HepG2 (cell line): Measurements from ENCODE around the gene PRKN. TPM values are rescaled to one million over a fixed set of nuclear protein-coding genes. Genes with fewer than 3 reads are reported as not detected.

Experiments used
- CEBPB ChIP-seq: IDR thresholded peaks from 2 replicates; pipeline ENCODE4 v1.6.1; 2011; ENCODE audit warnings: low read depth, low read length, improper control_type of control experiment, borderline replicate concordance
- E2F2 ChIP-seq: sonication (generic); formaldehyde crosslinking; IDR thresholded peaks from 2 replicates; pipeline ENCODE4 v1.4.0; 2020; ENCODE audit warnings: missing genetic modification reagents, borderline replicate concordance
- FOSL2 ChIP-seq: sonication (generic); formaldehyde crosslinking; IDR thresholded peaks from 2 replicates; pipeline ENCODE4 v1.4.0; 2020; ENCODE audit warnings: missing genetic modification reagents
- KDM6A ChIP-seq: IDR thresholded peaks from 2 replicates; pipeline ENCODE4 v1.6.1; 2016; ENCODE audit warnings: low read depth
- MED1 ChIP-seq: sonication (generic); formaldehyde crosslinking; IDR thresholded peaks from 2 replicates; pipeline ENCODE4 v1.4.0; 2020; ENCODE audit warnings: missing genetic modification reagents
- MIER2 ChIP-seq: IDR thresholded peaks from 2 replicates; pipeline ENCODE4 v1.6.1; 2016; ENCODE audit warnings: missing biosample characterization, missing genetic modification reagents
- MZF1 ChIP-seq: sonication (generic); formaldehyde crosslinking; IDR thresholded peaks from 2 replicates; pipeline ENCODE4 v1.8.1; 2023; ENCODE audit warnings: mild to moderate bottlenecking, missing genetic modification reagents, borderline replicate concordance
- NFIB ChIP-seq: sonication (generic); formaldehyde crosslinking; IDR thresholded peaks from 2 replicates; pipeline ENCODE4 v1.9.0; 2021; ENCODE audit warnings: missing genetic modification reagents, mild to moderate bottlenecking, borderline replicate concordance
- NR2F2 ChIP-seq: IDR thresholded peaks from 2 replicates; pipeline ENCODE4 v1.6.1; 2012; ENCODE audit warnings: low read depth, inconsistent platforms, borderline replicate concordance
- SIN3A ChIP-seq: IDR thresholded peaks from 2 replicates; pipeline ENCODE4 v1.6.1; 2011; ENCODE audit warnings: low read depth, mild to moderate bottlenecking, control low read depth, low read length, borderline replicate concordance
- SIX4 ChIP-seq: sonication (generic); formaldehyde crosslinking; IDR thresholded peaks from 2 replicates; pipeline ENCODE4 v1.4.0; 2020; ENCODE audit warnings: missing genetic modification reagents
- SNAPC4 ChIP-seq: sonication (generic); formaldehyde crosslinking; IDR thresholded peaks from 2 replicates; pipeline ENCODE4 v1.4.0; 2020; ENCODE audit warnings: mild to moderate bottlenecking, missing genetic modification reagents
- SOX5 ChIP-seq: IDR thresholded peaks from 2 replicates; pipeline ENCODE4 v1.6.1; 2016; ENCODE audit warnings: borderline replicate concordance
- TCF7 ChIP-seq: sonication (generic); IDR thresholded peaks from 2 replicates; pipeline ENCODE4 v1.6.1; 2016; ENCODE audit warnings: antibody characterized with exemption, low read depth
- TFDP2 ChIP-seq: sonication (generic); formaldehyde crosslinking; IDR thresholded peaks from 2 replicates; pipeline ENCODE4 v1.4.0; 2020; ENCODE audit warnings: missing genetic modification reagents
- ZNF160 ChIP-seq: sonication (generic); formaldehyde crosslinking; IDR thresholded peaks from 2 replicates; pipeline ENCODE4 v1.8.0; 2022; ENCODE audit warnings: mild to moderate bottlenecking, inconsistent platforms, missing genetic modification reagents
- ZNF746 ChIP-seq: sonication (generic); formaldehyde crosslinking; IDR thresholded peaks from 2 replicates; pipeline ENCODE4 v1.8.0; 2022; ENCODE audit warnings: mild to moderate bottlenecking, missing genetic modification reagents
- ZNF777 ChIP-seq: sonication (generic); formaldehyde crosslinking; IDR thresholded peaks from 2 replicates; pipeline ENCODE4 v1.4.0; 2020; ENCODE audit warnings: missing genetic modification reagents
- ZSCAN30 ChIP-seq: sonication (generic); formaldehyde crosslinking; IDR thresholded peaks from 2 replicates; pipeline ENCODE4 v1.5.0; 2020; ENCODE audit warnings: mild to moderate bottlenecking, missing genetic modification reagents
- polyA plus RNA-seq, 8 experiments: library from polyadenylated mRNA; depleted of rRNA in 3 of 8; stranded (reverse) in 7 of 8; unstranded in 1 of 8; fragments of >200 nt; fragmentation: Illumina TruSeq in 4 of 8; extraction: Trizol in 4 of 8; gene quantifications; 2 replicates each; pipeline versions ENCODE4 v1.2.1 to v1.2.3, GENCODE V29; 2011 to 2016; ENCODE audit warnings: low read depth in 4 of 8, missing spikeins in 1 of 8, mixed read lengths in 1 of 8; ENCODE audit not compliant: insufficient read depth in 1 of 8
- total RNA-seq, 5 experiments: library from RNA; depleted of rRNA; stranded (reverse); fragments of >200 nt; fragmentation: Illumina TruSeq; extraction: Trizol; gene quantifications; 2 replicates each; pipeline ENCODE4 v1.2.3, GENCODE V29; 2016; ENCODE audit warnings: low read depth in 1 of 5

PRKN gene
- total and polyA plus RNA-seq, 2 of the 13 experiments (the other 11 are each of a cell fraction or from before 2014, with no cell fraction given): 0.31 to 0.44 TPM

GRCh38 chr6:162489101-162489976 is 238.2 kb downstream of the PRKN start (continued):
- TF ChIP-seq NR2F2 (peak; percentile 47; the same call in 1 of the 2 replicates), SNAPC4 (no peak), ZNF777 (no peak), E2F2 (CRISPR knock-in tag) (no peak), ZNF746 (CRISPR knock-in tag) (no peak), TCF7 (peak; percentile 81), TFDP2 (no peak), ZNF160 (no peak), FOSL2 (CRISPR knock-in tag) (peak; percentile 47; the same call in 1 of the 2 replicates), SOX5 (CRISPR knock-in tag) (0 out of 2 replicates have a peak, but pooled peaks have one; percentile 36), SIN3A (no peak), ZSCAN30 (no peak), NFIB (CRISPR knock-in tag) (no peak), SIX4 (CRISPR knock-in tag) (peak; percentile 98), MIER2 (CRISPR knock-in tag) (no peak), KDM6A (CRISPR knock-in tag) (peak; percentile 53; the same call in 1 of the 2 replicates), CEBPB (peak; percentile 74; the same call in 1 of the 2 replicates), MED1 (0 out of 2 replicates have a peak, but pooled peaks have one; percentile 10), MZF1 (CRISPR knock-in tag) (no peak)
